ENCODE results near the gene ZFP92.

ZFP92 gene

DNA sequence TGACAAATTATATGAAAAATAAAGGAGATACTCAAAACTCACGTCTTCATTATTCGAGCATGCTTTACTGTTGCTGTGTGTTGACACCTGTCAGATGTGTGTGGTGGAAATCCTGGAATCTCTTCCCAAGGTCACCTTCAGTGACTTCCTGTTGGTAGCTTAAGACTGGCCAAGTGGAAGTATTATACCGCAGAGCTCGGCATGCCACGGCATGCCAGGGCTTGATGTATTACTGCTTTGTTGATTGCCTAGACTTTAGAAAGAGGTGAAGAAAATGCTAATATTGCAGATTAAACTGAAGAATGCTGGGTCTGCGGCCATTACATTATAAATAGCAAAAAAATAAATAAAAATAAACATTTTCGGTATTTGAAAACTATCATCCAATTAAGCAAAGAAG, 30.0 kb downstream of the ZFP92 start:
- no peak for FAIRE-seq

DNA sequence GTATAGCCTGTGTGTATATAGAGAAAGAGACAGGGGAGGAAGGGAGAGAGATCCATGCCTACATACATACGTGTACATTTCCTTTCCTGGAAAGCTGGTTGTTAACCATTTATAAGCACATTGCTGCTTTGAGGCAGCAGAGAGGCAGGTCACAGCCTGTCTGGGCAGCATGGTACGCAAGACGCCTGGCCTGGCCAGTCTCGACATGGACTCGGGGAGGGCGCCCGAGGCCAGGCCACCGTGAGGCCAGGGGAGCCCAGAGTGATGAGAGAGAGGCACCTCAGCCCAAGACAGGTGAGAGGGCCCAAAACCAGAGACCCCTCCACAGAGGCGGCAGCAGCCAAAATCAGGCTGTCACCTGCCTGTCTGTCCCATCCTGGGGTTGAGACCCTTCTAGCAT, 30.7 kb downstream of the ZFP92 start:
- no peak for FAIRE-seq

DNA sequence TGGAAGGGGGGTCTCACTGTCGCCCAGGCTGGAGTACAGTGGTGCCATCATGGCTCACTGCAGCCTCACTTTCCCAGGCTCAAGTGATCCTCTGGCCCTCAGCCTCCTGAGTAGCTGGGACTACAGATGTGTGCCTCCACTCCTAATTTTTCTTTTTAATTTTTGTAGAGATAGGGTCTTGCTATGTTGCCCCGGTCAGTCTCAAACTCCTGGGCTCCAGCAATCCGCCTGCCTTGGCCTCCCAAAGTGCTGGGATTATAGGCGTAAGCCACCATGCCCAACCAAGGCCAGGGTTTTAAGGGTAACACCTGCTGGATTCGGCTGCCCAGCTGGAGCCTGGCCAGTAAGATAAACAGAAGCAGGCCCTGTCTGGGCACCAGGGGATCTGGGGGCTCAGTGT, 31.2 kb downstream of the ZFP92 start:
- FAIRE-seq: no peak

DNA sequence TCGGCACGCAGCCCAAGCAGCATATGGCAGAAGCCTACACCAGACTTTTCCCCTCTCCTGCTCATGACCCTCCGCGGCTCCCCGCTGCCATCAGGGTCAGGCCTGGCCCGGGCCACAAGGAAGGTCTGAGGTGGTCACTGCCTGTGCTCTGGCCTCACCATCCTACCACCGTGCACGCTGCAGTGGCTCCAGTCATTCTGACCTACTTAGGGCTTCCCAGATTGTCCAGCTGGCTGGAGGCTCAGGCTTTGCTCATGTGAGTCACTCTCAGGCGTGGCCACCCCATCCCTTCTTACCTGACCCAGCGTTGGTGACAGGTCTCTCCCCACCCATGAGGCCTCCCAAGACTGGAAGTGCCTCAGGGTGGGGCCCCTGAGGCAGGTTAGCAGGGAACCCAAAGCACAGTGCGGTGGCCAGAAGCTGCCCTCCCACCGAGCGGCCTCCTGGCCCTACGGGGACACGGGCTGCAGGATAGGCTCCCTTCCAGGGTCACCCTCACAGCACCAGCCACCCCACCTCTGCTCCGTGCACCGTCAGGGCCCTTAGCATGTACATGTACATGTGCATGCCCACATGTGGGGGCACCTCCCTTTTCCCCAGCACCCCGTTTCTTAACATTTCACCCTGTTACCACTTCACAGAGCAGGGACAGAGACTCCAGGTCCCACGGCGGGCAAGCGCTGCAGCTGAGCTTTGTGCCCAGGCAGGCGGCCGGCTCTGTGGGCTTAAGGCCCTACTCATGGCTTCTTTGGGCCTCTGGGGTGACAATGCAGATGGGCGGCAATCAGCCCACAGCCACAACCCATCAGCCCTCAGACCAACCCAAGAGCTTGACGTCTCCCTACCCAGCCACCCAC, 32.4 kb downstream of the ZFP92 start:
- no peak for FAIRE-seq

DNA sequence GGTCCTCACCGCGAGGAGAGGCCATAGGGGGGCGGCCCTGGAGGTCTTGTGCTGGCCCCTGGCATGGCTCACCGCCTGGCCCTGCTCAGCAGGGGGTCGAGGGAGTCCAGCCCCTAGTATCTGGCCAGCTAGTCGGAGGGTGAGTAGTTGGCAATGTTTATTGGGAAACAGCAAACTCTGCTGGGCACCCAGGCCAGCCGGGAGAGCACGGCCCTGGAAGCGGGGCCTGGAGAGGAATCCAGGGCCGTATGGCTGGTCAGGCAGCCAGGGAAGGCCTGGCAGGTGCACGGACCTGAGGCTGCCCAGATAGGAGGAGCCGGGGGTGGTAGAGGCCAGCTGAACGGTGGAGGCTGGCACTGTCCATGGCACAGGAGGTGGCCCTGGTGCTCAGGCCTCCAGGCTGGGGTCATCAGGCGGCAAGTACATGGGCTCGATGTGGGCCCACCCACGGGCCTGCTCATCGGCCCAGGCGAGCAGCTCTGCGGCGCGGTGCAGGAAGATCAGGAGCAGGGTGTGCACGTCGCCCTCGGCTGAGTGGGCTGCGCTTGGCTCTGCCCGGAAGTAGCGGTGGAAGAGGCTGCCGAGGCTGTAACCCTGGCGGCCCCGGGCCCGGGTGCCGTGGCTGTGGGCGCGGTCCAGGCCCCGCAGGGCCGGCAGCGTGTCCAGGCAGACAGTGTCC, 33.2 kb downstream of the ZFP92 start:
- FAIRE-seq: no peak

DNA sequence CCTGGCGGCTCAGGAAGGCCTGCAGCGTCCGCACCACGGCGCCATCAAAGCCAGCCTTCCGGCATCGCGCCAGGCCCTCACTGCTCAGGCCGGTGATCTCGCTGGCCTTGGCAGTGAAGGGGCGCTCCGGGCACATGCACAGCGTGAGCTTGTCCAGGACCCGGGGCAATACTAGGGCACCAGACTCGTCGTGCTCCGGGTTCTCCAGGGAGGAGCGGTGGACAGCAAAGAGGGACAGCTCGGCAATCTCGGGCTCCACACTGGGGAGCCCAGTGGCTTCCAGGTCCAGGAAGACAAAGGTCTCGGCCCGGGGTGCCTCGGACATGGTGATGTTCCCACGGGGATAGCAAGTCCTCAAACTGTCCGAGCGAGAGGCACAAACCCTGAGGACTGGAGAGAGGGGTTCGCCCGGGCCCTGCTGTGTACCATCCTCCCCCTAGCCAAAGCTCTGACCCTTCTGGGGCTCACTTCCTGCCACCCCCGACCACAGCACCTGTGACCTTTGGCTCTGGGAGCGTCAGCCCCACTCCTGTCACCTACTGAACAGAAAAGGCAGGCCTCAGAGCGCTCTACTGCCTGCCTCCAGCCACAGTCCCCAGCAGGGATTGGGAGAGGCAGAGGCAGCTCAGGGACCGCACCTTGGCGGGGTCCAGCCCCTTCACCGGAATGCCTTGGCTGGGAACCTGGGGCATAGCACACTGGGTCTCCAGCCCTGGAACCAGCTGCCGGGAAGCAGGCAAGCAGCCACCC, 34.0 kb downstream of the ZFP92 start:
- FAIRE-seq: no peak

DNA sequence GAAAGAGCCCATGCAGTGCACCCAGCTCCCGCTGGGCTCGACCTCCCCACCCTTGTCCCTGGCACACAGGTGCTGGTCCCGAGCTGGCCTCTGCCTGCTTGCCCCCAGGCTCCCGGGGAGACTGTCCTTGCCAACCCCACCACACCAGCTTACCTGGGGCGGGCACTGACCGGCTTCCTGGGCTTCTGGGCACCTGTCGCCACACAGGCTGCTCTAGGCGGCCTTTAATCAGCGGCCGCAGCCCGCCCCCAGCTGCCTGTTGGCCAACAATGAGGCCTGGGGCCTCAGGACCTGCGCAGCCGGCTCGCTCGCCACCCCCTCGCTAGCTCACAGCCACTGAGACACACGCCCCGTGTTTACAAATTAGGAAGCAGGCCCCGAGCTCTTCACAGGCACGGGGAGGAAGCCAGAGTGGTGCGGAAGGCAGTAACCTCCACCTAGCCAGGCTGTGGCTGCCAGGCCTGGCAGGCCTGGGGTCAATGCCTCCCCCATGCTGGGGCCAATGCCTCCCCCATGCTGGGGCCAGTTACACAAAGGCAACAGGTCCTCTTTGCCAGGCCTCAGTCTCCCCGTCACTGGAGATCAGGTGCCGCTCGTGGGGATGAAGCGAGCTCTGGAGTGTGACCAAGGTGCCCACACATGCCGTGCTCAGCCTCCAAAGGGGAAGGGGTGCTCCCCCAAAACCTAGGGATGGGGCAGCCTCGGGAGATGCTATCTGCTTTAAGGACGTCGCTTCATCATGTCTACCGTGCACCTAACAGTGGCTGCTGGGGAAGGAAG, 34.8 kb downstream of the ZFP92 start, which contains the start of gene TREX2:
Gene TREX2 (minus strand): TSS at position 201 of the 780 bp plus-strand sequence. CDS start 626 bp downstream, outside the sequence.
- FAIRE-seq: no peak

DNA sequence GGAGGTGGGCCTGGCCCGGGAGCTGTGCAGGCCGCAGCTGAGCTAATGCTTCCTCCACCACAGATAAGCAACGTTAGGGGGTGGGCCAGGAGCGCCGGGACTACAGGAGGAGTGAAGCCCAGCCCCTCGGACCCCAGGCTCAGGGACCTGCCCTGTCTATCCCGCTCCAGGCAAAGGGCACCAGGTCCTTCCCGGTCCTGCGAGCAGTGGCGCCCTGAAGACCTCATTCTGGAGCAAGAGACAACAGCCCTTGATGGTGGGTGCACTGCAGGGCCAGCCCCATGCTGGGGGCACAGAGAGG, 35.3 kb downstream of the ZFP92 start:
- no peak for FAIRE-seq

DNA sequence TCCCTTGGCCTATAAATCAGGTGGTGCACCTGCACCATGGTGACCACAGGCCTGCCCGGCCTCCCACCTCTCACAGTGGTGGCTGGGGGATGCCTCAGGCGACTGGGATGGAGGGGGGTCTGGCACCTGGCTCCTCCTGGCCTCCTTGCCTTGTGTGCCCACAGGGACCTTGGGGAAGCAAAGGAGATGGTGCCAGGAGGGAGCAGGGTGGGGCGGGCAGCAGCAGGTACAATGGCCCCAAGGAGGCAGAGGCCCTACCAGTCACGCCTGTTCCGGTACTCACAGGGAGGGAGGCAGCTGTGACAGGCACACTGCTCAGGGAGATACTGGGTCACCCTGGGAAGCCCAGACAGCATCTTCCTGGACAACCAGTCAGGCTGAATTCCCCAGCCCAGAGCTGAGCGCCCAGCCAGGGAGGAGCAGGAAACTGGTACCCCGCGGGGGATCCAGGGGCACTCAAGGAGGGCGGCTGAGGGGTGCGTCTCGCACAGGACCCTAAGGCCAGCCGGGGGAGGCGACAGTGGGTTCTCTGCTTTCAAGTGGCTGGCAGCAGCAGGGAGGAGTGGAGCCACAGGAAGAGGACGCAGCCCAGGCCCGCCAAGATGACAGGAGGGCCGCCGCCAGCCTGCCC, 35.8 kb downstream of the ZFP92 start:
- no peak for FAIRE-seq

DNA sequence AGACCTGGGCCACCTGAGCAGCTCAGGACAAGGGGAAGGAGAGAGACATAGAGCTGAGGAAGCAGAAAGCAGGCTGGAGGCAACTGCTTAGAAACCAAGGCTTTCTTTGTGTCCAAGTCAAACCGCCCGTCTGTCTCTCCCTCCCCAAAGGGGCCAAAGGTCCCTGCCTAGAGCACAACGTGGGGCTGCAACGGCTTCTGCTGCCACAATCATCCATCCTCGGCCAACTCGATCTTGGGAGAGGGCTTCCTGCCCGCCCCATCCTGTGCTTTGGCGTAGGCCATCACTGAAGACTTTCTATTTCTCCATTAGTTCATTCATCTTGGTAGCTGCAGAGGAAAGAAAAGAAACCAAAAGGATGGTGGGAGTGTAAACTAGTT, 36.3 kb downstream of the ZFP92 start:
- no peak for FAIRE-seq

DNA sequence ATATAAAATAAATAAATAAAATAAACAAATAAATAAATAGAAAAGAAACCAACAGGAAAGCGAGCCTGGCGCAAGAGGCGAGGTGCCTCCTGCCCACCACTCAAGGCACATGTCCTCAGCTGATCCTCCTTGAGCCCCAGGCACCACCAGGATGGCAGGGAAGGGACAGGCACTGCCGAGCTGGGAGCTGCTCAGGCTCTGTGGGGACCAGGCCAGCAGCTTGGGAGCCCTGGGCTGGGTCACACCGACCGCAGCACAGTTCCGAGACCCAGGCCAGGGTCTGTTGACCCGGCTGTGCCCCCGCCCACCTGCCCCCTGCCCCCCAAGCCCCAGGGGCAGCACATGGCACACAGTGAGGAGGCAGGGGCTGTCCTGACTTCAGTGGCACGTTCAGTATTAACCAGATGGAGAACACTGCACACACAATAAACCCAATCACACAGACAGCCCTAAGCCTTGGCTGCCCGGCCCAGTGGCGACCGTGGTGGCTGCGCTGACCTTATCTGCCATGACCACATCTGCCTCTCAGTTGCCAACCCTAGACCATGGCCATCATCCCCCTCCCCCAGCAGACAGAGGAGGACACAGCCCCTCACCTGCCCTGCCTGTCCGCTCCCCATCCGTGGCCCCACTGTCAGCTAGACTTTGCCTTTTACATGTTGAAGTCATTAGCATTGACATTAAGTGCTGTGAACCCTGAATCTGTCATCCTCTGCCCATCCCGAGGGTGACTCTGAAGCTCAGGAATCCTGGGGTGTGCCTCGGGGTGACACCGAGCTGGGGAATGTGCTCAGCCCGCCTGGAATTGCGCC, 37.5 kb downstream of the ZFP92 start:
- FAIRE-seq: no peak

DNA sequence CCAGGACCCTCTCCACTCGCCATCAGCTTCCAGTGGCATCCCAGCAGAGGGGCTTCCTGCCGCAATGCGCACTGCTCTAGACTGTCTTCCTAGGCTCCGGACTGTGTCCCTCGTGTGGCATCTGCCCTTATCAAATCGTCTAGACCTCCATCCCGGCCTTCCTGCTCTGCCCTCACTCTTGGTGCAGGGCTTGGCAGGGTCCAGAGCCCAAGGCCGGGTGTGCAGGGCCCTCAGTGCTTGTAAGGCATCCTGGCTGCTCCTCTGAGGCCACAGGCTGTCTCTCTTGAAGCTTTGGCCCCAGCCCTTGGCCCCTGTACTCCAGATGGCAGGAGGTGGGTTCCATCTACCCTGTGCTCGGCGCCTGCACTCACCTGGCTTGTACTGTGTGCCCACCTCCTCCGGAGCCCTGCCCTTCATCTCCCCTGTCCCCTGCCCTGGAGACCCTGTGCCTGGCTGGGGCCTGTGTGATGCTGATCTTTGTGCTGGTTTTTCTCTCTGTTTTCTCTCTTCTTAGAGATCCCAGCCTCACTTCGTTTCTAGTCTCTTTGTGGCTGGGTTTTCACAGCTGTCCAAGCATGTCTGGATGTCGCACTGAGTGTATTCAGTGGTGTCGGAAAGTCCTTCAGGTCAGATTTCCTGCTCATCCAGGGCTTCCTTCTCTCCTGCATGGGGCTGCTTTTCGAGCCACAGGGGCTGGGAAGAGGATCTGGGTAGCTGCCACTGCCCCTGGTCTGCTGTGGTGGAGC, 38.3 kb downstream of the ZFP92 start:
- FAIRE-seq: no peak

DNA sequence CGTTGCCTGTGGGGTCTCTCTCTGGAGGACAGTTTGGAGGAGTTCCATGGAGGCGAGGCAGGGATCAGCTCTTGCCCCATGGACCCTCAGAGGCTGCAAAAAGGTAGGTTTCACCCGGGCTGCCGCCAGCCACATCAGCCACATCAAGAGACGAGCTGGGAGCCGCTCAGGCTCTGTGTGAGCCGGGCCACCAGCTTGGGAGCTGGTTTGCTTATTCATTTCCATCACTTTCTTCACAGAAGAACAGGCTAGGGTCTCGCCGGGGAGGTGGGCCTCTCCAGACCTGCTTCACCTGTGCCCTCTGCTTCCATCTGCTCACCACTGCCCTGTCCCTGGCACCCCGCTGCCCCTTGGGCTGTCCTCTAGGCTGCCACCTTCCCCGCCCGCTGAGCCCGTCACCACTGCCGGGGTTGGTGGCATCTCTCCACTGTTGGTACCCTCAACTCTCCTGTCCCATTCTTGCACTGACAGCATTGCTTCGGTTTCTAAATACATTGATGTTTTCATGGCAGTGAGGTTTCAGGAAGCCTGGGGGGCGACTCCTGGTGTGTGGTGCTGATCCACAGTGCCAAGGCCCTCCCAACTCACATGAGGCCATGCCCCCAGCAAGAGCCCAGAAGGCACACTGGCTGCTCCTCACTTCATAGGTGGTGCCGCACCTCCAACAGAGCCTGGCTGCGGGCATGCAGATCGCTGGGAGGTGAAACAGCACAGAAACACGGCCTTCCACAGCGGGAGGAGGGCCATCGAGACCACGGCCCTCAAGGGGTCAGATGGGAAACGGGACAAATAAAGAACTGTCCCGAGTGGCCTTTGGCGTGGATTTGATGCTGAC, 39.1 kb downstream of the ZFP92 start:
- FAIRE-seq: no peak

DNA sequence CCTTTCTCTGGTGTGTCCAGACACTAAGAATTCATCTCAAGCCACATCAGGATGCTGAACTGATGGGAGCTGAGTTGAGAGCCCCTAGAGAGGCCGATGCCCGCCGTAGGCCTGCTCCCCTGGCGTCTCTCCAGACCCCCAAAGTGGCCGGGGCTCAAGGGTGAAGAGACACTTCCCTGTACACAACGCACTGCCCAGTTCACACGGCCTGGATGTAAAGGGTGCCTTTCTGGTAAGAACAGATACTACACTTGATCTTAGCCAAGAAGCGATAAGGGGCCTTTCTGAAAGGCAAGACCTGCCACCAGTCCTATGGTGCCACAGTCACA, 39.6 kb downstream of the ZFP92 start:
- FAIRE-seq: no peak

DNA sequence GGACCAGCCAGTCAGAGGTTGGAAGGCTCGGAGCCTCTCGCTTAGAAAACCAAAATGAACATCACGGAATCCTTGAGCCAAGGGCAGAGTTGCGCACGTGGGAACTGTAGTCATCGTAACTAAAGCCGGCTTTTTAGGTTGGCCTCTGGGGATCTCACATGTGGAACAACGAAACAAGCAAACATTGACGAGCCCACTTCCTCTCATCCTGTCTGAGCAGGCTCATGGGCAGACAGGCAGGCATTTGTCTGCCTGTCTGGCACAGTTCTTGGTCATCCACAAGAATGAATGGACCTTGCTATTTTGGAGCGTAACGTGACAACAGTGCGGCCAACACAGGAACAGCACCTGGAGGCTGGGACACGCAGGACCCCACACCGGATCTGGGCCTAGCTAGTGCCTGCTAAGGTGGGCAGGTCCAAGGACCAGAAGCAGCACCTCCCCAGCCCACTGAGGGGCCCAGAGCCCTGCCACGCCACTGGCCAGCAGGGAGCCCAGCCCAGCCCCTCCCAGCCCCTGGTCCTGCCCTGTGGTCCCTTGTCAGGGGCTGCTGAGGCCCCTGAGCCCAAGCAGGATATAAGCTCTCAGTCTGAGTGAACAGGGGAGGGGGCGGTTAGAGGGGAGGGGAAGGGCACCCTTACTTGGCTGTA, 43.8 kb downstream of the ZFP92 start:
- no peak for FAIRE-seq

DNA sequence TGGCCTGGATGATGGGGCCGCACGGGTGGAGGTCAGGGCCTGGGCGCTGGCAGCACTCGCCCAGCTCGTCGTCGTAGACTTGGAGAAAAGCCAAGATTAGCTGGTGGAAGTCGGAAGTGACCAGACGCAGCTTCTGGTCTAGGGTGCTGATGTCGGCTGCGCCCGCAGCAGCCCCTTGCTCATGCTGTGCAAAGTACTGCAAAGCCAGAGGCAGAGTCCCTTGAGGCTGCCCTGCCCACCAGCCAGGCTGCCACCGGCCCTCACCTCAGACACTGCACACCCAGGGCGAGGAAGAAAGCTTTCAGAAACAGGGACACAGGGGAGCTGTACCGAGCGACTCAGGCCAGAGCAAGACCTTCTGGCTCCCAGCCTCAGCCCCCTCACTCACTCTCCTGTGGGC, 44.3 kb downstream of the ZFP92 start:
- no peak for FAIRE-seq

DNA sequence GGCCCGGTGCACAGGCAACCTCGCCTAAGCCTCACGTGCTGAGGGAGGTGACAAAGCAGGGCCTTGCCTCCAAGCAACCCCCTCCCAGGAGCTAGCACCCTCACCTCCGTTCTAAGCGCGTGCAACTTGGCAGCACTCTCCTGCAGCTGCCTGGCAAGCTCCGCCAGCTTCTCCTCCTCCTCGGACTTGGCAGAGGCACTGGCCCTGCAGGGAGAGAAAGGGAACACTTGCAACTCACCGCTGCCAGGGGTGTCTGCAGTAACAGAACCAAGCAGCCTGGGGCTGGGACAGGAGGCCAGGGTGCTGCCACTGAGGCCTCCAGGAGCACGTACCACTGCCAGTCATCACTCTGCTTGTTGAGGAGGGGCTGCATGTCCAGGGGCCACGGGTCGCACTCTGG, 44.9 kb downstream of the ZFP92 start:
- no peak for FAIRE-seq

DNA sequence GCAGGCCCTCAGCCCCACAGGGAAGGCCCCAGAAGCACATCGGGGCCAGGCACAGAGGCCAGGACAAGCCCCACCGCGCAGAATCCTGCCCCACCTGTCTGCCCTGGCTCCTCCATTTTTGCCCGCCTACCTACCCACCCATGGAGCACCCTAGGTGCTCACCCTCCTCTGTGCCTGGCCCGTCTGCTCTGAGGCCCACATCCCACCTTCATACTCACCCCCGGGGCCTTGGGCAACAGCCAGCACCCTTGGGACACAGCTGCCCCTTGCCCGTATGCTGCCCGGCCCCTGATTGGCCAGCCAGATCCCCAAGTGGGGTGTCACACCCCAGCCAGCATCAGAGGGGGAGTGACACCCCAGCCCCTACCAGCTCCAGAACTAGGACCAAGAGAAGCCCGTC, 45.4 kb downstream of the ZFP92 start:
- FAIRE-seq: no peak

DNA sequence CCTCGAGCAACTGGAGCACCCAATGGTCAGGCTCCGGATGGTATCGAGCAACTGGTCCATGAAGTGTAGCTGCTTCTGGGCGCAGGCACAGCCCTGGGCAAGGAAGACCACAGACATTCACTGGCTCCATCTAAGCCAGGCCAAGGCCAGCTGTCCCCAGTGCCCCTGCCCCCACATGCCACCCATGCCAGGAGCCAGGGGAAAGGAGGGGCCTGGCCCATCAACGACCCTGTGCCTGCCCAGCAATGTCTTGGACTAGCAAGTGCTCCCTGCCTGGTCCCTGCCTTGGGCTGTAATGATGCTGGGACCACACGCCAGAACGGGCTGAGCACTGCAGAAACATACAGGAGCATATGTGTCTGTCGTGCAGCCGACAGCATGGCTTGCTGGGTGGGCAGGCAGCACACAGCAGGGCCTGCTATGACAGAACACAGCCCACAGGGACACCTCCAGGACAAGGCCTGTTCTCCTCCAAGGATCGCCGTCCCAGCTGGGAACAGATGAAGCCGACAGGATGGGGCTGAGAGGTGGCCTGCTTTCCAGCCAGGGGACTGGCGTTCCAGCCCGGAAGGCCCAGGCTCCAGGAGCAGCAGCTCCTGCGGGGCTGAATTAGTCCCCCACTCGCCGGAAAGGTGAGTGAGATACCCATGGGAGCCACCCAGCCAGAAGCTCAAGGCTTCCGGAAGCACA, 46.0 kb downstream of the ZFP92 start:
- no peak for FAIRE-seq

Measured in A204.1 (cell line).